Right kidney (tissue), 1 donor: ENCODE results near the gene ZNF554.
"Not testable (repeated sequence)": the region's sequence is repeated elsewhere in the genome, so short reads cannot be mapped to it uniquely, and the experiment has no call there.

ENCODE experiments used
- DNase-seq: peaks from one replicate; pipeline ENCODE4 v3.0.0-alpha.2; 2016

Gene ZNF554

GRCh38 chr19:2807379-2808128 is 12.1 kb upstream of the ZNF554 start:
- DNase-seq = no peak

GRCh38 chr19:2808129-2808941 is 11.3 kb upstream of the ZNF554 start:
- DNase-seq = no peak

- DNase-seq = no peak
Measured at GRCh38 chr19:2809387-2810140, 10.1 kb upstream of the ZNF554 start.

GRCh38 chr19:2810141-2811091 is 9.3 kb upstream of the ZNF554 start:
- DNase-seq = no peak

- DNase-seq = no peak
Measured at GRCh38 chr19:2811221-2811722, 8.4 kb upstream of the ZNF554 start.

- no peak for DNase-seq
Measured at GRCh38 chr19:2811735-2812413, 7.8 kb upstream of the ZNF554 start.

GRCh38 chr19:2812414-2813234 is 7.0 kb upstream of the ZNF554 start:
- no peak for DNase-seq

- DNase-seq = no peak
Measured at GRCh38 chr19:2813235-2814160, 6.2 kb upstream of the ZNF554 start.

GRCh38 chr19:2814426-2814825 is 5.2 kb upstream of the ZNF554 start:
- DNase-seq = no peak

GRCh38 chr19:2815191-2815614 is 4.5 kb upstream of the ZNF554 start:
- no peak for DNase-seq

GRCh38 chr19:2815923-2816322 is 3.7 kb upstream of the ZNF554 start:
- no peak for DNase-seq

- no peak for DNase-seq
Measured at GRCh38 chr19:2816641-2817040, 3.0 kb upstream of the ZNF554 start.

- not testable (repeated sequence) for DNase-seq
Measured at GRCh38 chr19:2817237-2817829, 2.3 kb upstream of the ZNF554 start.

- DNase-seq = peak; percentile 68
Measured at GRCh38 chr19:2820112-2820702, 539 bp downstream of the ZNF554 start.

GRCh38 chr19:2822846-2823245 is 3.2 kb downstream of the ZNF554 start:
- DNase-seq = no peak

- DNase-seq = no peak
Measured at GRCh38 chr19:2823646-2824045, 4.0 kb downstream of the ZNF554 start.

- no peak for DNase-seq
Measured at GRCh38 chr19:2824129-2824528, 4.5 kb downstream of the ZNF554 start.

GRCh38 chr19:2827022-2827421 is 7.4 kb downstream of the ZNF554 start:
- DNase-seq = no peak
